ENCODE data around the gene GNG14. TPM values are rescaled to one million over a fixed set of nuclear protein-coding genes. Genes with fewer than 3 reads are reported as not detected.
A peak's percentile ranks its signal among the peaks of the same experiment; 100 is the strongest.

Gene GNG14
- total and polyA plus RNA-seq, 2 of the 13 experiments (the other 11 are each of a cell fraction or from before 2014, with no cell fraction given), result not detected

- TF ChIP-seq MYC (CRISPR knock-in tag; IDR thresholded peaks at IDR 0.05; ENCODE audit: borderline replicate concordance) (peak; percentile 62; the same call in 1 of the 2 replicates), MIXL1 (CRISPR knock-in tag; IDR thresholded peaks at IDR 0.05) (no peak), ZIK1 (CRISPR knock-in tag; IDR thresholded peaks at IDR 0.05; ENCODE audit: borderline replicate concordance, low read depth) (0 out of 2 replicates have a peak, but pooled peaks have one; percentile 23), SETDB1 (CRISPR knock-in tag; IDR thresholded peaks at IDR 0.05; ENCODE audit: borderline replicate concordance) (no peak), ZNF274 (CRISPR knock-in tag; IDR thresholded peaks at IDR 0.05) (peak; percentile 38; the same call in 1 of the 2 replicates), DDIT3 (CRISPR knock-in tag; IDR thresholded peaks at IDR 0.05) (no peak), ZBTB7A (CRISPR knock-in tag; IDR thresholded peaks at IDR 0.05) (0 out of 2 replicates have a peak, but pooled peaks have one; percentile 72), RNF2 (conservative IDR thresholded peaks at IDR 0.05; ENCODE audit: low read depth) (peak; percentile 79; the same call in 1 of the 2 replicates), KLF9 (CRISPR knock-in tag; IDR thresholded peaks at IDR 0.05; ENCODE audit: low read depth) (no peak), KDM5A (IDR thresholded peaks at IDR 0.05; ENCODE audit: borderline replicate concordance, low read length) (no peak), ZC3H4 (CRISPR knock-in tag; IDR thresholded peaks at IDR 0.05; ENCODE audit: borderline replicate concordance) (no peak; the same call in 1 of the 2 replicates), SAP130 (CRISPR knock-in tag; IDR thresholded peaks at IDR 0.05; ENCODE audit: low read depth) (no peak), BATF2 (CRISPR knock-in tag; IDR thresholded peaks at IDR 0.05) (0 out of 2 replicates have a peak, but pooled peaks have one; percentile 4), IKZF4 (CRISPR knock-in tag; IDR thresholded peaks at IDR 0.05; ENCODE audit: borderline replicate concordance, low read depth, not compliant biosample characterization) (peak; percentile 65), ZNF788 (CRISPR knock-in tag; IDR thresholded peaks at IDR 0.05; ENCODE audit: borderline replicate concordance) (no peak), POLR2A (IDR thresholded peaks at IDR 0.05; ENCODE audit: insufficient read depth in 1 of 2, low read depth in 2 of 2, low read length in 2 of 2) (no peak), ZNF761 (CRISPR knock-in tag; conservative IDR thresholded peaks at IDR 0.05) (0 out of 2 replicates have a peak, but pooled peaks have one; percentile 25), NRL (CRISPR knock-in tag; IDR thresholded peaks at IDR 0.05; ENCODE audit: borderline replicate concordance) (peak; percentile 69; the same call in 1 of the 2 replicates), MEF2D (CRISPR knock-in tag; IDR thresholded peaks at IDR 0.05) (no peak), CENPBD1 (CRISPR knock-in tag; IDR thresholded peaks at IDR 0.05; ENCODE audit: borderline replicate concordance, low read depth) (no peak), RFX1 (IDR thresholded peaks at IDR 0.05) (no peak), LRRFIP1 (CRISPR knock-in tag; conservative IDR thresholded peaks at IDR 0.05) (no peak)
Observed at GRCh38 chr19:12668932-12669269, 18.9 kb upstream of the GNG14 start (continued).
